ENCODE data around the gene ALOX12B.
"Not testable (repeated sequence)": the region's sequence is repeated elsewhere in the genome, so short reads cannot be mapped to it uniquely, and the experiment has no call there.

Gene ALOX12B

DNA sequence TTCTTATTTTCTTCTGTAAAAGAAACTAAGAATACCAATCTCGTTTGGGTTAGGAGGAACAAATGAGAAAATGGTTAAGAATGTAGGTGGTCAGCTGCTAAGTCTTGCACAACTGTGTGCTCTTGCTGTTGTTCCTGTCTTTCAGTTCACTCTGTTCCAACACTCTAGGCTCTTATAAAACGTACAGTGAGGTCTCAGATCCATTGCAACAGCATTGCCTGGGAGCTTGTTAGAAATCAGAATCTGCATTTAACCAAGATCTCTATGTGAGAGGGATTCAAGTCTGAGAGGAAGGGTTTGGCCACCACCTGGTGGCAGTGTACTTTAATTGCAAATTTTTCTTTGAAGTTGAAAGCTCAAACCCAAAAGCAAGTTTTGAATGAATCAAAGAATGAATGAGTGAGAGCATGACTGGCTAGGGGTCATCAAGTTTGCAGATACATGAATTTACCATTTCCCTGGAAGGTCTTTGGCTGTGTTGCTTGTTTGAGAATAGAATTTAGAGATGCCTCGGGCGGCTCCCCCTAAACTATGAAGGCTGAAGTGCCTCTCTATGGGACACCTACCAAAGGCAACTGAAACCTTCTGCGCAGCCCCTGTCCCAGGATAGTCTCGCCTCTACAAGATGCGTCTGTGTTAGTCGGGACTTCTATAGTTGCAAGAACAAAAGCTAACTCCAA is 46.1 kb downstream of the ALOX12B start:
- peak; percentile 39 to 46 for DNase-seq

DNA sequence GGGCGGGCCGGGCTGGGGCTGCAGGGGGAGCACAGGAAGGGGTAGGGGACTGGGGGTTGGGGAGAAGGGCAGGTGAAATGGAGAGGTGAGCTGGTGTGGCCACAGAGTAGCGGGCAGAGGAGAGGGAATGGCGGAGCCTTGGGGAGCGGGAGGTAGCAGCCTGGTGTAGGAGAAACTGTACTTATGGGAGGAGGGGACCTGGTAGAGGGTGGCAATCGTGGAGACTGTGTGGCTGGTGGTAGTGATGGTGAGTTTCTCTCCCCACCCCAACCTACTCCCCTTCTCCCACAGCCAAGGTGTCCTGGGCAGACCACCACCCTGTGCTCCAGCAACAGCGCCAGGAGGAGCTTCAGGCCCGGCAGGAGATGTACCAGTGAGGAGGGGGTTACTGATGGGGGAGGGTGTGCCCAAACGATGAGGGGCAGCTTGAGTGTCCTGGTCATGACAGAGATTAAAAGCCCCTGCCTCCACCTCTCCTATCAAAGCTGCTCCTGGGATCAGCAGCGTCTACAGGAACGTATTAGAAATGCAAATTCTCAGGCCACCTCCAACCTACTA is 47.8 kb downstream of the ALOX12B start:
- no peak for DNase-seq

DNA sequence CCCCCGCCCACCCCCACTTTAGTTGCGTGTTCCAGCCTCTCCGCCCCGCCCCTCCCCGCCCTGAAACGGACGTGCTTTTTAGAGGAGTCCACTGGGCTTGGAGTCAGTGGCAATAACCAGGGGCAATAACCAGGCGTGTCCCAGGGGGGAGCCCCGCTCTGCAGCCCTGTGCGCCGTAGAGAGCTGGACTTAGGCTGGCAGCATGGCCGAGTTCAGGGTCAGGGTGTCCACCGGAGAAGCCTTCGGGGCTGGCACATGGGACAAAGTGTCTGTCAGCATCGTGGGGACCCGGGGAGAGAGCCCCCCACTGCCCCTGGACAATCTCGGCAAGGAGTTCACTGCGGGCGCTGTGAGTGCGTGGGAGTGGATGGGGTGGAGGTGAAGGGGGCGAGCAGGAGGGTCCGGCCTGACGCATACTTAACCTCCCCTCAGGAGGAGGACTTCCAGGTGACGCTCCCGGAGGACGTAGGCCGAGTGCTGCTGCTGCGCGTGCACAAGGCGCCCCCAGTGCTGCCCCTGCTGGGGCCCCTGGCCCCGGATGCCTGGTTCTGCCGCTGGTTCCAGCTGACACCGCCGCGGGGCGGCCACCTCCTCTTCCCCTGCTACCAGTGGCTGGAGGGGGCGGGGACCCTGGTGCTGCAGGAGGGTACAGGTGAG is 48.4 kb downstream of the ALOX12B start, which contains the start of gene ALOX15B:
ALOX15B (plus strand) TSS at position 106 of the 657 bp plus-strand sequence; CDS start at position 203, 97 bp downstream.
- no peak for DNase-seq

DNA sequence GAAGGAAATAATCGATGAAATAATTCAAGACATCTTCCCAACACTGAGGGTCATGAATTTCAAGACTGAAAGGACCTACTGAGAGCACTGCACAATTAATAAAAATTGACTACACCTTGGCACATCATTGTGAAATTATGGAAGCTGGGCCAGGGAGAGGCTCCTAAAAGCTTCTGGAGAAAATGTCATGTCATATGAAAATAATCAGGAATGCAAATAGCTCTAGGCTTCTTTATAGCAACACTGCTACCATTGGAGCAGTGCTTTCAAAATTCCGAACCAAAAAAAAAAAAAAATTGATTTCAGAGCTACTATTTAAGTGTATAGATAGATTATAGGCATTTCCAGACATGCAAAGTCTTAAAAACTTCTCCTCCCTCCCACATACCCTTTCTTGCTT is 55.1 kb downstream of the ALOX12B start:
- no peak for DNase-seq

DNA sequence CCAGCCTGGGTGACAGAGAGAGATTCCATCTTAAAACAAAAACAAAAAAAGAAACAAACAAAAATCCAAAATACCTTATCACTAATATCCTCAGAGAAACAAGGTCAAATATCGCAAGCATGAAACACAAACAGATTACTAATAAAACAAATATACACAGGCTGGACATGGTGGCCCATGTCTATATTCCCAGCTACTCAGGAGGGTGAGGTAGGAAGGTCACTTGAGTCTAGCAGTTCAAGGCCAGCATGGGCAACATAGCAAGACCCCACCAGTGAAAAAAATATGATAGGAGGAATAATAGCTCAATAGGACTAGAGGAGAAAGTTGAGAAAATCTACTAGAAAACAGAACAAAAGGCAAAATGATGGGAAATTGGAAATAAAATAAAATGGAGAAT is 55.6 kb downstream of the ALOX12B start:
- DNase-seq: no peak

DNA sequence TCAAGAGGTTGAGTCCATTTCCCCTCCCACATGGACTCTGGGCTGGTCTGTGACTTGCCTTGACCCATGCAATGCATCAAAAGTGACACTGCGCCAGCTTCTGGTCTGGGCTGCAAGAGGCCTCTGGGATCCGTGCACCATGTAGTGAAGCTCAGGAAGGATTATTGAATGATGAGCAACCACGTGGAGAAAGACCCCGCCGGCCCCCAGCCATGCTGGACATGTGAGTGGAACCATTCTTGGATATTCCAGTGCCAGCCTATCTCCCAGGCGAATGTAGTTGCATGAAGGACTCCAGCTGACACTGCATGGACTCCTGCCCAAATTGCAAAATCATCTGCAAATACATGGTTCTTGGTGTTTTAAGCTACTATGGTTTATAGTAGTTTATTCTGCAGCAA is 56.3 kb downstream of the ALOX12B start:
- no peak for DNase-seq

DNA sequence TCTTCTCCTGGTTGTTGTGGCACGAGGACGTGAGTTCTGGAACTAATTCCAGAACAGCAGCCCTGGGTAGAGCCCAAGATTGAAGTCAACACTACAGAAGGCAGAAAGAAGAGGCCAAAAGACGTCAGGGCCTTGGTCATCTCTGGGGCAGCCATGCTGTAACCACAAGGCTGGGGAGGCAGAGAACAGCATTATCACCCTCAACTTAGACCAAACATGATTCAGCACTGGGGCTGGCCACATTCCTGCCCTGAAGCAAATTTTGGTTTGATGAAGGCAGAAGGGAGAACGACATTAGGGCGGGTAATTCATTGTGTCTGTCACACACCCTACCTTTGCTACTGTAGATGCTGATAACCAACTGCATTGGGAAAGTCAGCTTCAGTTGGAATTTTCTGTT is 58.4 kb downstream of the ALOX12B start:
- no peak for DNase-seq

DNA sequence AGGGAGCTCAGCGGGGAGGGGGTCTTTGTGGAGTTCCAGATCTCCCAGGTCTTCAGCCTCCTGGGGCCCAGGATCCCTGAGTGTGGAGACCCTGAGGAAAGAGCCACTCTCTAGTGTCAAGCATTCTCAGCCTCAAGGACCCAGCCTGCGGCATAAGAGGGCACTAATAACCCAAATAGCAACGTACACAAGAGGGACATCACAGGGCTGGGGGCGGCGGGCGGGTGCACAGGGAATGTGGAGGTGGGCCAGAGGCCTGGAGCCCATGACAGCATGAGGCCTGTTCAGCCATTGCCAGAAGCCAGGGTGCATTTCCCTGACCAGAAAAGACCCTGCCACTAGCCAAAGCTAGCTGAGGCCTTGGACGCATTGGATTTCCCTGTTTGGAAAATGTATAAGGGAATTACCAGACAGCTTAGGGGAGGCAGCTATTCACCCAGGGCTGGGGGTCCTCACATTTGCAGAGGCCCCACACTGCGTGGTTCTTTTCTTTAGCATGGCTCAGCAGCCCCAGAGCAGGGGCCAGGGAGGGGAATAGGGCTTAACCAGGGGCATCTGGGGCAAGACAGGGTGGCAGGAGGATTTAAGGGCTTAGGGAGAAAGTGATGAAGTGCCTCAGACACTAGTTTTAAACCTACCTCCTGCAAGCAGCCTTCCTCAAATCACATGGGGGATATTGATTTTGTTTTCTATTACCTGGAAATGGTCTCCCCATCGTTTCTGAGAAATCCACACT is 62.2 kb downstream of the ALOX12B start:
- DNase-seq: no peak

DNA sequence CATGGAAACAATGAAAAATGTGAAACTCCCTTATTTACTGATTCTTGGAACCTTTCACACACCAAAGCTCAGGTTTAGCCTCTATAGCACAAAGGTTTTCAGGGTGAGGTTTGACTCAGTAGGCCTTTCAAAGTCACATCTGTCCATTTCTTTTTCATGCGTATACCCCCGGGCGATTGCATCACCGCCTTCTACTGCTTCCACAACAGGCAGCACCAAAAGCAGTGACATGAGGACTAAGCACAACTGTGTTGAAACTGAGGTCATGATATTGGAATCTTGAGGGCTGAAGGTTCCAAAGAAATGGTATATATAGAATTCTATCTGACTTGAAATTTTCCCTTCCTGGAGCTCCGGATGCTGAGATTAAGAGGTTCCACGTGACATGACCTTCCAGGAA is 63.4 kb downstream of the ALOX12B start:
- not testable (repeated sequence) for DNase-seq

Data from CD4-positive, alpha-beta T cell treated with Interleukin-1 beta for 1 hour (primary cell).